ENCODE data around the gene USP17L18. TPM values are rescaled to one million over a fixed set of nuclear protein-coding genes. Genes with fewer than 3 reads are reported as not detected.
"Not testable (repeated sequence)": the region's sequence is repeated elsewhere in the genome, so short reads cannot be mapped to it uniquely, and the experiment has no call there.

The USP17L18 gene
- polyA plus RNA-seq (2013): not detected

- POLR2A ChIA-PET; H3K4me1 ChIP-seq (ENCODE audit: control extremely low read depth in 1 of 4, control insufficient read depth in 4 of 4, insufficient read depth in 4 of 4, low read length in 3 of 4); H3K36me3 ChIP-seq (ENCODE audit: control insufficient read depth in 4 of 4, insufficient read depth in 4 of 4, low read length in 3 of 4); H3K9me3 ChIP-seq (ENCODE audit: control extremely low read depth in 1 of 5, control insufficient read depth in 4 of 5, insufficient read depth in 2 of 5, low read depth in 1 of 5, low read length in 4 of 5); DNase-seq; H3K4me3 ChIP-seq (ENCODE audit: control insufficient read depth in 1 of 7, extremely low read depth in 1 of 7, insufficient read depth in 4 of 7, low read depth in 2 of 7, low read length in 6 of 7); H3K27ac ChIP-seq (ENCODE audit: insufficient read depth in 1 of 2, low read depth in 1 of 2, low read length in 2 of 2, poor library complexity in 1 of 2, severe bottlenecking in 2 of 2); CTCF ChIA-PET; H3K27me3 ChIP-seq (replicated peaks in 2 of 5; ENCODE audit: control insufficient read depth in 4 of 5, insufficient read depth in 5 of 5, low read length in 4 of 5): not testable (repeated sequence)
- no CpG with 5 or more reads among the region's 26 CpGs for WGBS (ENCODE audit: insufficient coverage)
Observed at GRCh38 chr4:9247953-9248680, at the start of gene USP17L18. Gene USP17L18, plus strand, starts transcription at chr4:9248630. Its CDS starts 0 bp downstream, at chr4:9248630.

GRCh38 chr4:9210357-9210756, 38.1 kb upstream of the USP17L18 start, which contains the start of gene USP17L10:
Gene USP17L10, plus strand, starts transcription at chr4:9210657. Its CDS starts 0 bp downstream, at chr4:9210657.
- WGBS (ENCODE audit: insufficient coverage): no CpG with 5 or more reads among the region's 13 CpGs
- H3K27ac ChIP-seq (ENCODE audit: insufficient read depth in 1 of 2, low read depth in 1 of 2, low read length in 2 of 2, poor library complexity in 1 of 2, severe bottlenecking in 2 of 2); H3K4me1 ChIP-seq (ENCODE audit: control extremely low read depth in 1 of 4, control insufficient read depth in 4 of 4, insufficient read depth in 4 of 4, low read length in 3 of 4); CTCF ChIA-PET; DNase-seq; POLR2A ChIA-PET; H3K36me3 ChIP-seq (ENCODE audit: control insufficient read depth in 4 of 4, insufficient read depth in 4 of 4, low read length in 3 of 4); H3K9me3 ChIP-seq (ENCODE audit: control extremely low read depth in 1 of 5, control insufficient read depth in 4 of 5, insufficient read depth in 2 of 5, low read depth in 1 of 5, low read length in 4 of 5); H3K4me3 ChIP-seq (ENCODE audit: control insufficient read depth in 1 of 7, extremely low read depth in 1 of 7, insufficient read depth in 4 of 7, low read depth in 2 of 7, low read length in 6 of 7); H3K27me3 ChIP-seq (replicated peaks in 2 of 5; ENCODE audit: control insufficient read depth in 4 of 5, insufficient read depth in 5 of 5, low read length in 4 of 5): not testable (repeated sequence)

GRCh38 chr4:9214701-9215100, 33.7 kb upstream of the USP17L18 start:
- CTCF ChIA-PET; H3K9me3 ChIP-seq (ENCODE audit: control extremely low read depth in 1 of 5, control insufficient read depth in 4 of 5, insufficient read depth in 2 of 5, low read depth in 1 of 5, low read length in 4 of 5); H3K27ac ChIP-seq (ENCODE audit: insufficient read depth in 1 of 2, low read depth in 1 of 2, low read length in 2 of 2, poor library complexity in 1 of 2, severe bottlenecking in 2 of 2); H3K4me3 ChIP-seq (ENCODE audit: control insufficient read depth in 1 of 7, extremely low read depth in 1 of 7, insufficient read depth in 4 of 7, low read depth in 2 of 7, low read length in 6 of 7); DNase-seq; H3K27me3 ChIP-seq (replicated peaks in 2 of 5; ENCODE audit: control insufficient read depth in 4 of 5, insufficient read depth in 5 of 5, low read length in 4 of 5); H3K4me1 ChIP-seq (ENCODE audit: control extremely low read depth in 1 of 4, control insufficient read depth in 4 of 4, insufficient read depth in 4 of 4, low read length in 3 of 4); H3K36me3 ChIP-seq (ENCODE audit: control insufficient read depth in 4 of 4, insufficient read depth in 4 of 4, low read length in 3 of 4); POLR2A ChIA-PET: not testable (repeated sequence)
- 91% methylated on average over 8 of the region's 14 CpGs for WGBS (ENCODE audit: insufficient coverage)

- POLR2A ChIA-PET, CTCF ChIA-PET: not testable (repeated sequence)
- WGBS (ENCODE audit: insufficient coverage): no CpG with 5 or more reads among the region's 14 CpGs
Observed at GRCh38 chr4:9215105-9215504, 33.3 kb upstream of the USP17L18 start, which contains the start of gene USP17L11. Gene USP17L11, plus strand, starts transcription at chr4:9215405. Its CDS starts 0 bp downstream, at chr4:9215405.

GRCh38 chr4:9219852-9220251, 28.6 kb upstream of the USP17L18 start, which contains the start of gene USP17L12:
Gene USP17L12, plus strand, starts transcription at chr4:9220152. Its CDS starts 0 bp downstream, at chr4:9220152.
- CTCF ChIA-PET; H3K36me3 ChIP-seq (ENCODE audit: control insufficient read depth in 4 of 4, insufficient read depth in 4 of 4, low read length in 3 of 4); H3K9me3 ChIP-seq (ENCODE audit: control extremely low read depth in 1 of 5, control insufficient read depth in 4 of 5, insufficient read depth in 2 of 5, low read depth in 1 of 5, low read length in 4 of 5); DNase-seq; H3K27me3 ChIP-seq (replicated peaks in 2 of 5; ENCODE audit: control insufficient read depth in 4 of 5, insufficient read depth in 5 of 5, low read length in 4 of 5); H3K27ac ChIP-seq (ENCODE audit: insufficient read depth in 1 of 2, low read depth in 1 of 2, low read length in 2 of 2, poor library complexity in 1 of 2, severe bottlenecking in 2 of 2); POLR2A ChIA-PET; H3K4me3 ChIP-seq (ENCODE audit: control insufficient read depth in 1 of 7, extremely low read depth in 1 of 7, insufficient read depth in 4 of 7, low read depth in 2 of 7, low read length in 6 of 7); H3K4me1 ChIP-seq (ENCODE audit: control extremely low read depth in 1 of 4, control insufficient read depth in 4 of 4, insufficient read depth in 4 of 4, low read length in 3 of 4): not testable (repeated sequence)
- no CpG with 5 or more reads among the region's 13 CpGs for WGBS (ENCODE audit: insufficient coverage)

More at GRCh38 chr4:9215105-9215504, 33.3 kb upstream of the USP17L18 start, which contains the start of gene USP17L11:
- not testable (repeated sequence) for H3K4me3 ChIP-seq (ENCODE audit: control insufficient read depth in 1 of 7, extremely low read depth in 1 of 7, insufficient read depth in 4 of 7, low read depth in 2 of 7, low read length in 6 of 7); H3K9me3 ChIP-seq (ENCODE audit: control extremely low read depth in 1 of 5, control insufficient read depth in 4 of 5, insufficient read depth in 2 of 5, low read depth in 1 of 5, low read length in 4 of 5); DNase-seq; H3K27ac ChIP-seq (ENCODE audit: insufficient read depth in 1 of 2, low read depth in 1 of 2, low read length in 2 of 2, poor library complexity in 1 of 2, severe bottlenecking in 2 of 2); H3K27me3 ChIP-seq (replicated peaks in 2 of 5; ENCODE audit: control insufficient read depth in 4 of 5, insufficient read depth in 5 of 5, low read length in 4 of 5); H3K36me3 ChIP-seq (ENCODE audit: control insufficient read depth in 4 of 4, insufficient read depth in 4 of 4, low read length in 3 of 4); H3K4me1 ChIP-seq (ENCODE audit: control extremely low read depth in 1 of 4, control insufficient read depth in 4 of 4, insufficient read depth in 4 of 4, low read length in 3 of 4)

- CTCF ChIA-PET; H3K27ac ChIP-seq (ENCODE audit: insufficient read depth in 1 of 2, low read depth in 1 of 2, low read length in 2 of 2, poor library complexity in 1 of 2, severe bottlenecking in 2 of 2); H3K4me3 ChIP-seq (ENCODE audit: control insufficient read depth in 1 of 7, extremely low read depth in 1 of 7, insufficient read depth in 4 of 7, low read depth in 2 of 7, low read length in 6 of 7); H3K9me3 ChIP-seq (ENCODE audit: control extremely low read depth in 1 of 5, control insufficient read depth in 4 of 5, insufficient read depth in 2 of 5, low read depth in 1 of 5, low read length in 4 of 5); H3K36me3 ChIP-seq (ENCODE audit: control insufficient read depth in 4 of 4, insufficient read depth in 4 of 4, low read length in 3 of 4); POLR2A ChIA-PET; H3K4me1 ChIP-seq (ENCODE audit: control extremely low read depth in 1 of 4, control insufficient read depth in 4 of 4, insufficient read depth in 4 of 4, low read length in 3 of 4); H3K27me3 ChIP-seq (replicated peaks in 2 of 5; ENCODE audit: control insufficient read depth in 4 of 5, insufficient read depth in 5 of 5, low read length in 4 of 5); DNase-seq: not testable (repeated sequence)
- no CpG with 5 or more reads among the region's 14 CpGs for WGBS (ENCODE audit: insufficient coverage)
Observed at GRCh38 chr4:9224596-9224995, 23.8 kb upstream of the USP17L18 start, which contains the start of gene USP17L13. Gene USP17L13, plus strand, starts transcription at chr4:9224896. Its CDS starts 0 bp downstream, at chr4:9224896.

- CTCF ChIA-PET; H3K27ac ChIP-seq (ENCODE audit: insufficient read depth in 1 of 2, low read depth in 1 of 2, low read length in 2 of 2, poor library complexity in 1 of 2, severe bottlenecking in 2 of 2): not testable (repeated sequence)
- WGBS (ENCODE audit: insufficient coverage): no CpG with 5 or more reads among the region's 8 CpGs
Observed at GRCh38 chr4:9230249-9230648, 18.2 kb upstream of the USP17L18 start.

More at GRCh38 chr4:9230249-9230648, 18.2 kb upstream of the USP17L18 start:
- H3K4me3 ChIP-seq (ENCODE audit: control insufficient read depth in 1 of 7, extremely low read depth in 1 of 7, insufficient read depth in 4 of 7, low read depth in 2 of 7, low read length in 6 of 7); POLR2A ChIA-PET; H3K27me3 ChIP-seq (replicated peaks in 2 of 5; ENCODE audit: control insufficient read depth in 4 of 5, insufficient read depth in 5 of 5, low read length in 4 of 5); H3K9me3 ChIP-seq (ENCODE audit: control extremely low read depth in 1 of 5, control insufficient read depth in 4 of 5, insufficient read depth in 2 of 5, low read depth in 1 of 5, low read length in 4 of 5); H3K4me1 ChIP-seq (ENCODE audit: control extremely low read depth in 1 of 4, control insufficient read depth in 4 of 4, insufficient read depth in 4 of 4, low read length in 3 of 4); H3K36me3 ChIP-seq (ENCODE audit: control insufficient read depth in 4 of 4, insufficient read depth in 4 of 4, low read length in 3 of 4); DNase-seq: not testable (repeated sequence)
